ENCODE results near the gene TLR10.

The TLR10 gene

DNA sequence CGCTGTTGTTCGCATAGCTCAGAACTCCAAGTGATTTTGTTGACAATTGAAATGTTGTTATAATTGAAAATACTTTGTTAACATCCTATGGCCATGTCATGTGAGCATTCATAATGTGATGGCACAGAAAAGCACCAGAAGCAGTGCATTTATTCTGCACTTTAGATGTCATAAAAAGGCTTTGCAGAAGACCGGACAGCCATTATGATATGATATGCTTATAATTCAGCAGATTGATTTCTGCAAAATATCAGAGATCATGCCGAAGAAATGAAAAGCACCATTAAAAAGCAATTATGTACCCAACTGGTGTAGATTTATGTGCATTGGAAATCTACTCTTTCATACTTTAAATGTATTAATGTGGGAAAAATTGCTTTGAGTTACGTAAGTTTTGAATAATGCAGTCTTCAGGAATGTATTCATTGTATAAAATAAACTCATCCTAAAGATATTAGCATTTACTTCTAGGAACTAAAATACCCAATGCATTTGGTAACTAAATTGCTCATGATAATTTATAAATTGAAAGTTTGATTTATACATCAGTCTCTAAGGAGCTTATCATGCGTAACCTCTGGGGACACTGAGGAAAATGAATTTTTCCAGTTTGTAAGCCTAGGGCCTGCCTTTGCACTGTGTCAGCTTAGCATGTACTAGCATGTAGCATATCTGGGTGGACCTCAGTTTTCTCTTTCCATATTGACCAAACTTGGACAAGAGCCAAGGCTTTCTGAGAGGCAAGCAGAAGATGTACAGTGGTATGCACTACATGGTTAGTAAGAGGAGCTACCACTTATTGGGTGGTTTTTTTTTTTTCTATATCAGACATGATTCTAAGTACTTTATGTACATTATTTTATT lies 43.6 kb downstream of the TLR10 start:
- Histone ChIP-seq H3K9ac (ENCODE audit: low read depth, low read length, poor library complexity, severe bottlenecking) (no peak overlapping the region), H2AFZ (ENCODE audit: low read length) (no peak overlapping the region), H3K4me3 (ENCODE audit: low read length, poor library complexity, severe bottlenecking) (no peak overlapping the region), H3K9me2 (replicated peaks; ENCODE audit: low read depth, low read length) (no peaks in the 10 kb centered on the region), H3K79me2 (ENCODE audit: insufficient read depth, low read length) (no peaks in the 10 kb centered on the region), H4K20me1 (ENCODE audit: insufficient read depth, low read length, poor library complexity, severe bottlenecking) (no peaks in the 10 kb centered on the region), H3K27me3 (ENCODE audit: insufficient read depth, low read length, poor library complexity, severe bottlenecking) (no peaks in the 10 kb centered on the region), H3F3A (ENCODE audit: low read depth) (no peaks in the 10 kb centered on the region), H3K9me3 (ENCODE audit: insufficient read depth, low read depth, low read length) (no peaks in the 10 kb centered on the region), H3K4me2 (ENCODE audit: low read depth, low read length, poor library complexity, severe bottlenecking) (no peak overlapping the region), H3K36me3 (ENCODE audit: insufficient read depth, low read length) (no peaks in the 10 kb centered on the region), H3K4me1 (ENCODE audit: insufficient read depth, low read length, poor library complexity, severe bottlenecking) (no peaks in the 10 kb centered on the region)
- TF ChIP-seq EZH2phosphoT487 (IDR thresholded peaks at IDR 0.05; ENCODE audit: borderline replicate concordance): no peak
- TF ChIP-seq, protein P1, sequence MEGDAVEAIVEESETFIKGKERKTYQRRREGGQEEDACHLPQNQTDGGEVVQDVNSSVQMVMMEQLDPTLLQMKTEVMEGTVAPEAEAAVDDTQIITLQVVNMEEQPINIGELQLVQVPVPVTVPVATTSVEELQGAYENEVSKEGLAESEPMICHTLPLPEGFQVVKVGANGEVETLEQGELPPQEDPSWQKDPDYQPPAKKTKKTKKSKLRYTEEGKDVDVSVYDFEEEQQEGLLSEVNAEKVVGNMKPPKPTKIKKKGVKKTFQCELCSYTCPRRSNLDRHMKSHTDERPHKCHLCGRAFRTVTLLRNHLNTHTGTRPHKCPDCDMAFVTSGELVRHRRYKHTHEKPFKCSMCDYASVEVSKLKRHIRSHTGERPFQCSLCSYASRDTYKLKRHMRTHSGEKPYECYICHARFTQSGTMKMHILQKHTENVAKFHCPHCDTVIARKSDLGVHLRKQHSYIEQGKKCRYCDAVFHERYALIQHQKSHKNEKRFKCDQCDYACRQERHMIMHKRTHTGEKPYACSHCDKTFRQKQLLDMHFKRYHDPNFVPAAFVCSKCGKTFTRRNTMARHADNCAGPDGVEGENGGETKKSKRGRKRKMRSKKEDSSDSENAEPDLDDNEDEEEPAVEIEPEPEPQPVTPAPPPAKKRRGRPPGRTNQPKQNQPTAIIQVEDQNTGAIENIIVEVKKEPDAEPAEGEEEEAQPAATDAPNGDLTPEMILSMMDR (conservative IDR thresholded peaks at IDR 0.05; ENCODE audit: low read length): no peak

DNA sequence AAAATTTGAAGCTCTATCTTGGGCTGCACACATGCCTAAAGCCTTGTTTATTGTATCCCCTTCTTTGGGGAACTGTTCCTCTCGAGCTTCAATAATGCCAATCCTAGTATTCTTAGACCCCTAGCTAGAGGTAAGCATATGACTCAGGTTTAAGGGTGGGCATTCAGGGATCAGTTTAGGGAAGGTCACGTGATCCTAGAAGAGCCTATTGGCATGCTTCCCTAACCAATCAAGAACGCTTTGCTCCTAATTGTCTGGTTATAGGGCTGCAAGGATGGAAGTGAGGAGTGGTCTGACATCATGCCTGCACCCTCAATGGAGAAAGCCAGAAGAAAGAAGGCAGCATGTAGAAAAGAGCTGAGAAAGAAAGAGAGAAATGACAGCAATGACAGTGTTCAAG lies 46.9 kb downstream of the TLR10 start:
- TF ChIP-seq, protein P1 (conservative IDR thresholded peaks at IDR 0.05; ENCODE audit: low read length): no peak
- TF ChIP-seq EZH2phosphoT487 (IDR thresholded peaks at IDR 0.05; ENCODE audit: borderline replicate concordance): no peak
- Histone ChIP-seq H3K9ac (ENCODE audit: low read depth, low read length, poor library complexity, severe bottlenecking) (no peak overlapping the region), H3K4me1 (ENCODE audit: insufficient read depth, low read length, poor library complexity, severe bottlenecking) (no peaks in the 10 kb centered on the region)

DNA sequence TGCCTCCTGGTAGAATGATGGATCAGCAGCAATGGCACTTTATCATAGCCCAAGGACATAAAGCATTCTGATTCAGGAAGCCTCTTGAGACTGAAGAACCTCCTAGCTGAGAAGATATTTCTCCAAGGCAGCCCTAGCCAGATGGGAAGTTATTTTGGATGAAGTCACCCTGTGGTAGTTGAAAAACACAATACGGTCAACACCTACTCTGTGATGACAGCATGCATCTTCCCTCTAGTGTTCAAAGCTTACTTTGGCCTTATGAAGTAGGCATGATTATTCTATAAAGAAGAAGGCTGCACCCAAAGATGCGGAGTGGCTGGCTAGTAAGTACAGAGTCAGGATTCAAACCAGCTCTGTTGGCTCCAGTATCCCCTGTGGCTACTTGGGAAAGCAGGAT lies 47.9 kb downstream of the TLR10 start:
- Histone ChIP-seq H4K20me1 (ENCODE audit: insufficient read depth, low read length, poor library complexity, severe bottlenecking) (no peaks in the 10 kb centered on the region), H3F3A (ENCODE audit: low read depth) (no peaks in the 10 kb centered on the region), H3K9ac (ENCODE audit: low read depth, low read length, poor library complexity, severe bottlenecking) (no peak overlapping the region), H3K4me2 (ENCODE audit: low read depth, low read length, poor library complexity, severe bottlenecking) (no peak overlapping the region), H3K4me1 (ENCODE audit: insufficient read depth, low read length, poor library complexity, severe bottlenecking) (no peaks in the 10 kb centered on the region), H3K27me3 (ENCODE audit: insufficient read depth, low read length, poor library complexity, severe bottlenecking) (no peaks in the 10 kb centered on the region), H2AFZ (ENCODE audit: low read length) (no peak overlapping the region), H3K9me2 (replicated peaks; ENCODE audit: low read depth, low read length) (no peaks in the 10 kb centered on the region), H3K36me3 (ENCODE audit: insufficient read depth, low read length) (no peaks in the 10 kb centered on the region), H3K79me2 (ENCODE audit: insufficient read depth, low read length) (no peaks in the 10 kb centered on the region), H3K9me3 (ENCODE audit: insufficient read depth, low read depth, low read length) (no peaks in the 10 kb centered on the region), H3K4me3 (ENCODE audit: low read length, poor library complexity, severe bottlenecking) (no peak overlapping the region)
- TF ChIP-seq, protein P1 (conservative IDR thresholded peaks at IDR 0.05; ENCODE audit: low read length): no peak
- TF ChIP-seq EZH2phosphoT487 (IDR thresholded peaks at IDR 0.05; ENCODE audit: borderline replicate concordance): no peak

More for the DNA sequence above, 46.9 kb downstream of the TLR10 start:
- Histone ChIP-seq H3K4me2 (ENCODE audit: low read depth, low read length, poor library complexity, severe bottlenecking) (no peak overlapping the region), H3K9me2 (replicated peaks; ENCODE audit: low read depth, low read length) (no peaks in the 10 kb centered on the region), H4K20me1 (ENCODE audit: insufficient read depth, low read length, poor library complexity, severe bottlenecking) (no peaks in the 10 kb centered on the region), H3F3A (ENCODE audit: low read depth) (no peaks in the 10 kb centered on the region), H3K36me3 (ENCODE audit: insufficient read depth, low read length) (no peaks in the 10 kb centered on the region), H3K27me3 (ENCODE audit: insufficient read depth, low read length, poor library complexity, severe bottlenecking) (no peaks in the 10 kb centered on the region), H3K4me3 (ENCODE audit: low read length, poor library complexity, severe bottlenecking) (no peak overlapping the region), H3K79me2 (ENCODE audit: insufficient read depth, low read length) (no peaks in the 10 kb centered on the region), H3K9me3 (ENCODE audit: insufficient read depth, low read depth, low read length) (no peaks in the 10 kb centered on the region), H2AFZ (ENCODE audit: low read length) (no peak overlapping the region)
